ENCODE data around the gene PPARA.

Gene PPARA

DNA sequence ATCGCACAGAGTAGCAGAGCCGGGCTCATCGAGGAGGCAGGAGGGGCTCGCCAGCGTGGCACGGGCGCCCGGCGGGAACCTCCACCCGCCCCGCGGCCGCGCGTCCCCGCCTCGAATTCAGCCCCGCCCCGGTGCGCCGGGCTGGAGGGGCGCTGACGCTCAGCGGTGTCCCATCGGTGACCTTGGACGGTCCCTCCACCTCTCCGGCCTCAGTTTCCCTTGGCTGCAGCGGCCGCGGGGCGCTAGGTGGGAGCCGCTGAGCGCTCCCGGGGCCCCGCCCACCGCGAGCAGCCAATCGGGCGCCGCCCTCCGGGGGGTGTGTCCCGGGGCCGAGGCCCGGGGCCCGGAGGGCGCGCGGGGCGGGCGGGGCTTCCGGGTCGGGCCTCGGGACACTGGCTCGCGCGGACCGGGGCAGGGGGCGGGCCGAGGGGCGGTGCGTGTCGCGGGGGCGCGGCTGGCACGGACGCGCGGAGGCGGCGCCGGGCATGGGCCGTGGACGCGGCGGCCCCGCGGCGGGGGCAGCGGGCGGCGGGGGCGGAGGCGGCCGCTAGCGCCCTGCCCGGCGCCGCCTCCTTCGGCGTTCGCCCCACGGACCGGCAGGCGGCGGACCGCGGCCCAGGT is at the start of gene PPARA:
Gene PPARA (plus strand): TSS at position 493 of the 621 bp plus-strand sequence. CDS start 47,858 bp downstream, outside the sequence.
- DNase-seq (ENCODE audit: low read depth): peak; percentile 68

- no peak for DNase-seq (ENCODE audit: low read depth)
Measured at GRCh38 chr22:46102159-46102558, 48.2 kb upstream of the PPARA start.

DNA sequence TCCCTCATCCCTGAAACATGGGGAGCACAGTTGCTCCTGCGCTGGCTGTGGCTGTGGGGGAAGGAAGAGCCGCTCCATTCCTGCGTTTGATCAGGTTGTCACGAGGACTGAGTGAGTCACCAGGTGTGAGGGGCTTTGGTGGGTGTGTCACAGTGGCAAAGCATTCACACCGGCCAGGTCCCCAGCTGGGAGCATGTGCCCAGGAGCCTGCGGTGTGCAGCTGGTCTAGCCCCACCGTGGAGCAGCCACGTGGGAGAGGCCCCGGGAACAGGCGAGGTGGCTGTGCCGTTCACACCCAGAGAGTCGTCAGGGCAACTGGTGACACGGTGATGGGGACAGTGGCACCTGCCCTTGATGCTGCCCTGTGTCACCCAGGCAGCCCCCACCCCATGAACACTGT is 47.6 kb upstream of the PPARA start:
- DNase-seq (ENCODE audit: low read depth): no peak

DNA sequence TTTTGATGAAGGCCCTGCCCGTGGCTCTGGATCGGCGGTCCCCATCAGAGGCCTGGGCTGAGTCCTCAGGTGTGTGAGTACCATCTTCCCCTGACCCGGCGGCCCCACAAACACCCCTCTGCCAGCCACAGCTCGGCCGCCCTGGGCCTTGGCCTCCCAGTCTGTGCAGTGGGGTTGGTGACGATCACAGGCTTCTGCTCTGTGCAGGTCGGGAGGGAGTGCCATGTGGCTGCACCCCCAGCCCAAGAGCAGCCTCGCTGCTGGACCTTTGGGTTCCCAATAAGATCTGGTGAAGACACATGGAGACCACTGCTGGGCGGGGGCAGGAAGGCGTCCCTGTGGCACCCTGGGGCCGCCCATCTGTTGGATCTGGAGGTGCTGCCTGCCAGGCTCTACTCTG is 47.1 kb upstream of the PPARA start:
- DNase-seq (ENCODE audit: low read depth): no peak

DNA sequence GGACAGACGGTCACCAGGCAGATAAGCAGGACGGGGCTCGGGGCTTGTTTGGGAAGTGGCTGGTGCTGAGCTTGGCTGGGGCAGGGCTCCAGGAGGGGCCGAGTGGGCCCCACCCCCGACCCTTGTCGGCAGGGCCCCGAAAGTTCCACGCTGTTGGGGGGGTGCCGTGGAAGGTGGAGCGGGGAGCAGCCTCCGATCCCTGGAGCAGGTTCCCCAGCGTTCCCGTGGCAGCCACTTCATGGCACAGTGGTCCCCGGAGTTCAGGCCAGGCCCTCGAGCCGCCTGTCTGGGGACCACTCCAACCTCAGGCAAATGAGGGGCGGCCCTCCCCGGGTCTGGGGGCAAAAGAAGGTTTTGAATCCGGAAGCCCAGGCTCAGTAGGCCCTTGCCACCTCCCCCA is 46.7 kb upstream of the PPARA start:
- no peak for DNase-seq (ENCODE audit: low read depth)

DNA sequence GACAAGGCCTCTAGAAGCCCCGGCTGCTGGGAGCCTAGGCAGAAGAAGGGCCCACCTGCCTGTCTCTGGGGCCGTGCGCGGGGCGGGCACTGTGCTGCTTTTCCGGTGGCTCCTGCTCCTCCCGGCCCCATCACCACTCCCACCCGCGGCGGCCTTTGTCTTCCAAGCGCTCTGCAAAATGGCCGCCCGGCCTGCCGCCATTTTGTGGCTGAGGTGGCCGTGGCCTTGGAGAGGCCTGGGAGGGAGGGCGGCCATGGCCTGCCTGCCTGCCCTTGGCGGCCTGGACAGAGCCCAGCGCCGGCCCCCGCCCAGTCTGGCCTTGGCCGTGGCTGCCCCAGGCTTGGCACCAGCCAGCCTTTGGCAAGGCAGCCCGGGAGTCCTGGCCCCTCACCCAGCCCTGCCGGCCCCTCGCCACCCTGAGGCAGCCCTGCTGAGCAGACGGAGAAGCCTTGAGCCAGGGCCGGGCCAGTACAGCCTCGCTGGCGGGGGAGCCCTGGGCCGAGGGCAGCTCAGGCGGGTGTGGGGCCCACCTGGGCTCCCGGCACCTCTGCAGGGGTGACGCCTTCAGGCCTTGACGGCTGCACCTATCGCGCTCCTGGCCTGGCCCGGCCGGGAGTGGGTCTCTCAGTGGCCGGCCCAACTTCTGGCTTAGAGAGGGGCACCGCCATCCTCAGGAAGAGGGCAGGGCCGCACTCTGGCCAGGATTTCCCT is 46.0 kb upstream of the PPARA start:
- DNase-seq (ENCODE audit: low read depth): no peak

DNA sequence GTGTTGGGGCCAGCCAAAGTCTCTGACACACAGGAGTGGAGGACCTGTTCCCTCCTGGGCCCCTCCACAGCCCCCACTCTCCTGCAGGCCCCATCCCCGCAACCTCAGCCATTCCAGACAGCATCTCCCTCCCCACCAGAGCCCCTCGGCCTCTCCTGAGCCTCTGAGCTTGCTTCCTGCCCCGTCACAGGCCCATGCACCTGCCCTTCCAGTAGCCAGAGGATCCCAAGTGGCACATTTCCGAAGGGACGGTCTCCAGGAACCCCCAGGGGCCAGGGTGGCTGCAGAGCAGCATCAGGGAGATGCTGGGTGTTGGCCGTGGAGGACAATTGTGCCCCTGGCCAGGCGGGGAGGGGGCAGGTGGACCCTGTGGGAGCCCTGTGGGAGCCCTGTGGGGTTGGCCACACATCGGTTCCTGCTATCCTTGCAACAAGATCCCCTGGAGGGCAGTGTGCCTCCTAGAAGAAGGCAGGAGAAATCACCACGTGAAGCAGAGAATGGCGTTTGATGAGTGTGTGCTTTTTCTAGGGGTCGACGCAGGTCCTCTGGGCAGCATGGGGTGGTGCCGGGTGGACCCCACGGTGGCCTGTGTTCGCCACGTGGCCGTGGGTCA is 45.3 kb upstream of the PPARA start:
- DNase-seq (ENCODE audit: low read depth): no peak

DNA sequence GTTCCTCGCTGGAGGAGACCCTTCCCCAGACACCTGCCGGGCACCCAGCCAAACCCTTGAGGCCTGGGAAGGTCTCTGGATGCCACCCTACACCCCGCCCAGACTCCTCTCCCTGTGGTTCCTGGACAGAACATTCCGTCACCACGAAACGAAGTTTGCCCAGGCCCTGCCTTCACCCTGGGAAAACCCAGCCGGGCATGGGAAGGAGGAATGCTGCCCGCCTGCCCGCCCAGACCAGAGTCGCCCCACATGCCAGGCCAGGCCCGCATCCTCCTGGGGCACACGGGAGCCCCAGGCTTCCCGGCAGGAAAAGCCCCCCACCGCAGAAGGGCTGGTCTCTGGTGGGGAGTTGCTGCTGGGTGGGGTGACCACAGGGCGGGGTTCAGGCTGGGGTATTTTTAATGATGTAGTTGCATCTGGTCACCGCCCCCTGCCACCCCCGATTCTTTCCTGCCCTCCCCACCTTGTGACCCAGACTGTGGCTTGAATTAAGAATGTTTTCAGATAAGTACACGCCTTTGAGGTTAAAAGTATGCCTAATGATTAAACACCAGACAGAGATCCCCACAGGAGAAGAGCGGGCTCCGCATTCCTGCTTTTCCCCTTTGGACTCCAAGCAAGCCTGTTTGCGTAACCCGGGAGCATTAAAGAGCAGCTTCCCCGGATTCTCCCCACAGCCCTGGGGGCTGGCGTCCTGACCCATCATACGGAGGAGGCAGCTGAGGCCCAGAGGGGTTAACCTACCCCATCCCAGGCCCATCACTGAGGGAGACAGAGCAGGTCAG is 44.6 kb upstream of the PPARA start:
- no peak for DNase-seq (ENCODE audit: low read depth)

DNA sequence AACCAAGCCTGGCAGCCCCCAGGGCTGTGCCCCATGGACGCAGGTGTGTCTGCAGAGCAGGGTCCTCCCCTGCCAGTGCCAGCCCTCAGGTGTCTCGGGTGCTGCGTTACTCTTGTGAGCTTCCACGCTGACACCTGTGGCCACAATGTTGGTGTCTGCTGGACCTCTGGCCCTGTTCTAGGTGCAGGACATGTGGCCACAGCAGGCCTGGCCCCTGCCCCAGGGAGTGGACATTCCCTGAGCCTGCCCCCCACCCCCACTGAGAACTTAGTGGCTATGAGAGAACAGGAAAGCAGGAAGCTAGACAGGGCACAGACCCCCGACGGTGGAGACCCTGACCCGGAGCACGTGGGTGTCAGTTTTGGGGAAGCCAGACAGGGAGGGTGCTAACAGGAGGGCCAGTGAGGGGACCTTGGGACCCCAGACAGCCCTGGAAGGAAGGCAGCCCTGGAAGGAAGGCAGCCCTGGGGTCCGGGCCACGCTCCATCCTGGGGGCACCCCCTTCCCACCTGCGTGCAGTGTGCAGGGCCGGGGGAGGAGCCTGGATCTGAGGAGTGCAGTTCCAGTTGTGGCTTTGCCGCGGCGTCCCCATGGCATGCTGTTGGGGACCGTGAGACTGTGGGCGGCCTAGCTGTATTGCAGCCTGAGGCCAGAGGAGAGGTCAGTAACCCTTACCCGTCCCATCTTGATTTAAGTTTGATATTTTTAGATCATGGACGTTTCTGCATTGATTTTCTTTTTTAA is 43.9 kb upstream of the PPARA start:
- no peak for DNase-seq (ENCODE audit: low read depth)

GRCh38 chr22:46107089-46107664 is 43.1 kb upstream of the PPARA start:
- no peak for DNase-seq (ENCODE audit: low read depth)

- DNase-seq (ENCODE audit: low read depth): no peak
Measured at GRCh38 chr22:46107753-46108563, 42.4 kb upstream of the PPARA start.

GRCh38 chr22:46108564-46109473 is 41.5 kb upstream of the PPARA start:
- DNase-seq (ENCODE audit: low read depth): no peak

DNA sequence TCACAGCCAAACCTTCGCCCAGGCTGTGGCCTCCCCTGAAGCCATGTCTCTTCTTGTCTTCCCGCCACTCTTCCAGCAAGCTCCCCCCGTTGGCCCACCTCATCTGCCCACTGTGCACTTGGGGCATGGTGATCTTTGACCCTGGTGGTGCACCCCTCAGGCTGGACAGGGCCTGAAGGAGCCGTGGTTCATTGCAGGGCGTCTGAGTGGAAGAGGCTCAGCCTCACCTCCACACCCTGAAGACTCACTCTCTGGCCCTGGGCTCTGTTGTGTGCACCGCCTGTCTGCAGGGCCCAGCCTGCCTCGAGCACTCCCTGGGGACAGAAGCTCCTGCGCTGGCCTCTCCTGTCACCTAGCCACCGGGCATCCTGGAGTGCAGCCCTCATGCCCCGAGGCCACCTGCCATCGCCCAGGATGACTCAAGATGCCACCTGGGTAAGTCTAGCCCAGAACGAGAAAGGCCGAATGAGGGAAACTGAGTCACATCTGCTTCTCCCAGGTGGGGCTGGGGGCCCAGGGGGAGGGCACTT is 40.8 kb upstream of the PPARA start:
- DNase-seq (ENCODE audit: low read depth): no peak

GRCh38 chr22:46110215-46110614 is 40.1 kb upstream of the PPARA start:
- no peak for DNase-seq (ENCODE audit: low read depth)

- no peak for DNase-seq (ENCODE audit: low read depth)
Measured at GRCh38 chr22:46111645-46112306, 38.5 kb upstream of the PPARA start.

DNA sequence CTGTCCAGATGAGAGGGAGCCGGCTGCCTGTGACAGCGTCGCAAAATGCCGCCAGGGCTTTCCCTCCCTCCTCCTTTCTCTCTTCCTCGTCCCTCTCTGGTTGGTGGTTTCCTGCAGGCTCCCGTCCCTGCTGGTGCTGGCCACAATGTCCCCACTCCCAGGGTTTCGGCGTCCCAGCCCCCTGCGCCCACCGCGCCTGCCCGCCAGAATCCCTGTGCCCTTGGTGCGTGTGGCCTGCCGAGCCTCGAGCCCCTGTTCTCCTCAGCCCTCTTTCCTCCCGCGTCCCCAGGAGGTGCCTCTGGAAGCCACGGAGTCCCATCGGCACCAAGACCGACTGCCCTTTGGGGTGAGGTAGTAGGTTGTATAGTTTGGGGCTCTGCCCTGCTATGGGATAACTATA is 37.9 kb upstream of the PPARA start:
- no peak for DNase-seq (ENCODE audit: low read depth)

DNA sequence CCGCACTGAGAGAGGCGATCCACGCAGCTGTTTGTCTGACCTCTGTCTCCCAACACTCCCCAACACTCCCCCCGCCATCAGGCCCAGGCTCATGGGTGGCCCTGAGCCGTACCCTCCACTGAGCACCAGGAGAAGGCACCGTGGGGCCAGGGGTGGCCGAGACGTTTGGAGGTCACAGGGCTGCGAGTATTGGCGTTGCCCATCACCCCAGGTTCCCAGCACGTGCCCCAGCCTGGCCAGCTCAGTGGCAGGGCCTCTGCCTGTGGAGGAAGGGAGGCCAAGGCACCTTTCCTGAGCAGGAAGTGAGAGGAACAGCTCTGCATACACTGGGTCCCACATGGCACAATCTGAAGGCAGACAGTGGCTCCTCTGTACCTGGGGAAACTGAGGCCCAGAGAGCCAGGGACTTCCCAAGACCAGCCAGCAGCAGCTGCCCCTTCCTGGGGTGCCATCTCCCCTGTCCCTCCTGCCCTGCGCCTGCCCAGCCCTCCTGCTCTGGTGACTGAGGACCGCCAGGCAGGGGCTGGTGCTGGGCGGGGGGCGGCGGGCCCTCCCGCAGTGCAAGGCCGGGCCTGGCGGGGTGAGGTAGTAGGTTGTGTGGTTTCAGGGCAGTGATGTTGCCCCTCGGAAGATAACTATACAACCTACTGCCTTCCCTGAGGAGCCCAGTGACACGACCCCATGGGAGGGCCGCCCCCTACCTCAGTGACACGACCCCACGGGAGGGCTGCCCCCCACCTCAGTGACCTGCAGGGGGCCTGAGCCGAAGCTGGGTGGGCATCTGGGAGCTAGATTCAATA is 37.0 kb upstream of the PPARA start:
- DNase-seq (ENCODE audit: low read depth): no peak

DNA sequence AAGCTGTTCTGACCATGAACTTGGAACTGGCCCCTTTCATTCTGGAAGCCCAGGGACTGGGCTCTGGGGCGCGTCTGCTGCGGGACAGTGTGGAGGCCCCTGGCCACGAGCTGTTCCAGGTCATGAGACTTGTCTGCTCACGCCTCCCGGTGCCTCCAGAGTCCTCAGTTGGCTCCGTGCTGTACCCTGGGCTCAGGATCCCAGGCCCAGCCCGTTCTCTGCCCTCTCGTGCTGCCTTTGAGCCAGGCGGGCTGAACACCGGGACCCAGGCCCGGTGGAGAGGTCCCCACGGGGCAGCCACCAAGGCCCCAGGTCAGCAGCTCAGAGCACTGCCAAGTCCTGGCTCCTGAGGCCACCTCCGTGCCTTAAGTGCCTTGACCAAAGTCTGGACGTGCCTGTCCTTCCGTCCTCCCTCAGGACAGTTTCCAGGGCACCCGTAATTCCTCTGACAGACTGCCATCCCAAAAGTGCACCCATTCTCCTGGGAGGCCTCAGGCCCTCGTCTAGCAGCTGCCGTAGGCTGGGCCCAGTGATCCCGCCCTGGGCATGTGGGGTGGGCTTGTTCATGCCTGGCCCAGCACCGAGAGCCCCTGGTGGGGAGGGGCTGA is 36.3 kb upstream of the PPARA start:
- DNase-seq (ENCODE audit: low read depth): no peak

All from stimulated activated CD8-positive, alpha-beta memory T cell treated with anti-CD3 and anti-CD28 coated beads, Interleukin-7, amount 100 ng/mL, for 24 hours (primary cell).